Upper lobe of left lung (tissue), 6 donors: ENCODE results near the gene OLA1. TPM values are rescaled to one million over a fixed set of nuclear protein-coding genes. Genes with fewer than 3 reads are reported as not detected.

ENCODE experiments used
- ATAC-seq, 2 donors: fragments of 200-7000 bp; cut with Tn5 transposase; one replicate each; pipeline ENCODE4 v1.9.1; 2022; ENCODE audit warnings: mild to moderate bottlenecking in 2 of 2, moderate library complexity in 2 of 2; ENCODE audit not compliant: low FRiP score in 2 of 2
- DNase-seq, 2 donors: peaks; one replicate each; pipeline ENCODE4 v3.0.0-alpha.2; 2019 to 2020
- H3K27ac ChIP-seq, 4 donors: fragments of 200-600 bp; sonication (generic); one replicate each; pipeline ENCODE4 v1.5.1; 2016 to 2019
- H3K27me3 ChIP-seq, 4 donors: fragments of 200-600 bp; sonication (generic); one replicate each; pipeline ENCODE4 v1.5.1; 2017 to 2019
- H3K36me3 ChIP-seq, 4 donors: fragments of 200-600 bp; sonication (generic); one replicate each; pipeline ENCODE4 v1.5.1; 2016 to 2019
- H3K4me1 ChIP-seq, 4 donors: fragments of 200-600 bp; sonication (generic); one replicate each; pipeline ENCODE4 v1.5.1; 2018 to 2019
- H3K4me3 ChIP-seq, 4 donors: fragments of 200-600 bp; sonication (generic); one replicate each; pipeline ENCODE4 v1.5.1; 2017 to 2019; ENCODE audit warnings: mild to moderate bottlenecking in 2 of 4, moderate library complexity in 1 of 4
- H3K9me3 ChIP-seq, 4 donors: fragments of 200-600 bp; sonication (generic); one replicate each; pipeline ENCODE4 v1.5.1; 2018 to 2019
- EP300 ChIP-seq, 4 donors: sonication (generic); formaldehyde crosslinking; IDR thresholded peaks; one replicate each; pipeline ENCODE4 v1.5.1; 2017; ENCODE audit warnings: antibody characterized with exemption in 4 of 4, control low read depth in 2 of 4
- POLR2A ChIP-seq, 4 donors: fragments of 450-650 bp; IDR thresholded peaks; one replicate each; pipeline ENCODE4 v1.5.1; 2016 to 2017; ENCODE audit warnings: antibody characterized with exemption in 4 of 4, mild to moderate bottlenecking in 2 of 4
- POLR2AphosphoS5 ChIP-seq, 2 donors: sonication (generic); formaldehyde crosslinking; IDR thresholded peaks; one replicate each; pipeline ENCODE4 v1.5.1; 2017; ENCODE audit warnings: antibody characterized with exemption in 2 of 2
- WGBS, 2 donors: methylation state at CpG; one replicate each; pipeline ENCODE4 v1.1.5; 2017 to 2018; 5-methylcytosine and 5-hydroxymethylcytosine counted together
- total RNA-seq, 6 donors: library from RNA; depleted of rRNA in 4 of 6; stranded (reverse); fragments of >200 nt in 4 of 6; gene quantifications; one replicate each; pipeline versions ENCODE4 v1.1.0 to v1.2.1, GENCODE V29; 2016 to 2021
- TF ChIP-seq, protein P1 (sequence below), 6 experiments: fragments of 450-650 bp in 4 of 6; fragments of 200-600 bp in 2 of 6; sonication (generic) in 2 of 6; IDR thresholded peaks; one replicate each; pipeline ENCODE4 v1.5.1; 2016 to 2019; ENCODE audit warnings: antibody characterized with exemption in 6 of 6
- donor health status: DM: no; HTN: no; CAD: no; lungs with moderate emphysema.
- donor health status: DM: no; HTN: yes; CAD: no; lungs with severe emphysema.

The OLA1 gene
- total RNA-seq, 6 donors from 2014 or later = 16.5 to 52.2 (median 42.0) TPM

- no peaks in the 10 kb centered on the region for H3K27me3 ChIP-seq
- no peak overlapping the region for H3K27ac ChIP-seq
- H3K9me3 ChIP-seq = no peaks in the 10 kb centered on the region
- H3K4me3 ChIP-seq = no peak overlapping the region
- 95 to 96% methylated on average over 3 of the region's 3 CpGs for WGBS, 2 donors
- no peak for TF ChIP-seq POLR2AphosphoS5 (IDR thresholded peaks at IDR 0.05)
- DNase-seq = no peak
- ATAC-seq = no peak
- H3K4me1 ChIP-seq = no peaks in the 10 kb centered on the region
- H3K36me3 ChIP-seq = no peaks in the 10 kb centered on the region
These were observed 164.4 kb downstream of the OLA1 start for GRCh38 chr2:174083843-174084458.

- WGBS, 2 donors = 93 to 95% methylated on average over 6 of the region's 6 CpGs
- no peak for ATAC-seq
- H3K4me3 ChIP-seq = no peak overlapping the region
- H3K9me3 ChIP-seq = no peaks in the 10 kb centered on the region
- no peaks in the 10 kb centered on the region for H3K27me3 ChIP-seq
- no peak for DNase-seq
- no peak for TF ChIP-seq POLR2A (IDR thresholded peaks at IDR 0.05)
- no peak for TF ChIP-seq EP300 (IDR thresholded peaks at IDR 0.05)
- TF ChIP-seq POLR2AphosphoS5 (IDR thresholded peaks at IDR 0.05) = no peak
- TF ChIP-seq, protein P1, sequence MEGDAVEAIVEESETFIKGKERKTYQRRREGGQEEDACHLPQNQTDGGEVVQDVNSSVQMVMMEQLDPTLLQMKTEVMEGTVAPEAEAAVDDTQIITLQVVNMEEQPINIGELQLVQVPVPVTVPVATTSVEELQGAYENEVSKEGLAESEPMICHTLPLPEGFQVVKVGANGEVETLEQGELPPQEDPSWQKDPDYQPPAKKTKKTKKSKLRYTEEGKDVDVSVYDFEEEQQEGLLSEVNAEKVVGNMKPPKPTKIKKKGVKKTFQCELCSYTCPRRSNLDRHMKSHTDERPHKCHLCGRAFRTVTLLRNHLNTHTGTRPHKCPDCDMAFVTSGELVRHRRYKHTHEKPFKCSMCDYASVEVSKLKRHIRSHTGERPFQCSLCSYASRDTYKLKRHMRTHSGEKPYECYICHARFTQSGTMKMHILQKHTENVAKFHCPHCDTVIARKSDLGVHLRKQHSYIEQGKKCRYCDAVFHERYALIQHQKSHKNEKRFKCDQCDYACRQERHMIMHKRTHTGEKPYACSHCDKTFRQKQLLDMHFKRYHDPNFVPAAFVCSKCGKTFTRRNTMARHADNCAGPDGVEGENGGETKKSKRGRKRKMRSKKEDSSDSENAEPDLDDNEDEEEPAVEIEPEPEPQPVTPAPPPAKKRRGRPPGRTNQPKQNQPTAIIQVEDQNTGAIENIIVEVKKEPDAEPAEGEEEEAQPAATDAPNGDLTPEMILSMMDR (IDR thresholded peaks at IDR 0.05) = no peak
- no peaks in the 10 kb centered on the region for H3K36me3 ChIP-seq
- no peak overlapping the region for H3K27ac ChIP-seq
- H3K4me1 ChIP-seq = no peaks in the 10 kb centered on the region
These were observed 167.6 kb downstream of the OLA1 start for GRCh38 chr2:174080672-174081121.

DNA sequence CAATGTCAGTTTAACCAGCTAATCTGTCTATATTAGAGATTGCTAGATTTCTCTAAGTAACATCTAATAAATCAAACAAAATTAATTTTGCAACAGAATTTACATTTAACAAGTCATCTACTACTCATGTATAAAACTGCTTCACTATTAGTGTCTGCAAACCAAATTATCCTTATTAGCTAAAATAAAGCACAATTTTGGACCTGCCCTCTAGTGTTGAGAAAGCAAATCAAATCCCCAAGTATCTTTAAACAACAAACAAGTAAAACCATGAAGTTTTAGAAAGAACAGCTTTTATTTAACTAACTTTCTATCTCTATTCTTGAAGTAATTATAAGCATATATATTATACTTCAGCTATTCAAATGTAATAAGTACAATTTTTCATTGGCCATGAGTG is 170.1 kb downstream of the OLA1 start:
- no peaks in the 10 kb centered on the region for H3K27me3 ChIP-seq
- H3K4me1 ChIP-seq = no peaks in the 10 kb centered on the region
- H3K36me3 ChIP-seq = peaks cover 0 to 3% (median 0%) of the 10 kb centered on the region in 4 donors
- H3K9me3 ChIP-seq = no peaks in the 10 kb centered on the region
- no peak for DNase-seq
- no peak for ATAC-seq
- H3K27ac ChIP-seq = no peak overlapping the region
- TF ChIP-seq, protein P1 (IDR thresholded peaks at IDR 0.05) = peak in 1 of 6 experiments; percentile 26
- no peak for TF ChIP-seq POLR2AphosphoS5 (IDR thresholded peaks at IDR 0.05)
- no peak overlapping the region for H3K4me3 ChIP-seq

DNA sequence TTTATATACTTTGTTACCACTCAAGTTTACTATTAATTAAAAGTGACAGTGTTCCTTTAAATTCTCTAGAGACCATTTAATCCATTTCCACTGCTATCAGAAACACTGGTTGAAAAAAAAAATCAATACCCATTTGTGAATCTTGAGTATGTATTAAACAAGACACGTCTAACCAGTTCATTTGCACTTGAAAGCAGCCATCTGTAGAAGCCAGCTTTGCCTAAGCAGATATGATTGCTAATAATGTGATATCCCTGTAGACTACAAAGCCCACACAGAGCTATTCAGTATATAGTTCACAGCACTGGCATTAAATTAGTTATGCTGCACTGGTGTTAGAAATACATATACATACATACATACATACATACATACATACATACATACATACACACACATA is 171.4 kb downstream of the OLA1 start:
- H3K4me1 ChIP-seq = no peaks in the 10 kb centered on the region
- DNase-seq (no peak), ATAC-seq (no peak)
- WGBS, 2 donors = 84 to 91% methylated on average over 1 of the region's 1 CpG
- H3K27ac ChIP-seq = no peak overlapping the region
- H3K27me3 ChIP-seq = no peaks in the 10 kb centered on the region
- H3K9me3 ChIP-seq = no peaks in the 10 kb centered on the region
- TF ChIP-seq EP300 (IDR thresholded peaks at IDR 0.05) (no peak), POLR2AphosphoS5 (IDR thresholded peaks at IDR 0.05) (no peak), POLR2A (IDR thresholded peaks at IDR 0.05) (no peak)
- TF ChIP-seq, protein P1 (IDR thresholded peaks at IDR 0.05) = no peak
- H3K36me3 ChIP-seq = peaks cover 0 to 3% (median 0%) of the 10 kb centered on the region in 4 donors
- no peak overlapping the region for H3K4me3 ChIP-seq

GRCh38 chr2:174076040-174076439 is 172.3 kb downstream of the OLA1 start:
- 71 to 78% methylated on average over 2 of the region's 2 CpGs for WGBS, 2 donors
- no peaks in the 10 kb centered on the region for H3K4me1 ChIP-seq
- H3K9me3 ChIP-seq = no peaks in the 10 kb centered on the region
- no peak overlapping the region for H3K27ac ChIP-seq
- ATAC-seq = no peak
- H3K27me3 ChIP-seq = no peaks in the 10 kb centered on the region
- H3K4me3 ChIP-seq = no peak overlapping the region
- peaks cover 0 to 3% (median 0%) of the 10 kb centered on the region in 4 donors for H3K36me3 ChIP-seq
- TF ChIP-seq, protein P1 (IDR thresholded peaks at IDR 0.05) = no peak
- TF ChIP-seq POLR2AphosphoS5 (IDR thresholded peaks at IDR 0.05) (no peak), EP300 (IDR thresholded peaks at IDR 0.05) (no peak), POLR2A (IDR thresholded peaks at IDR 0.05) (no peak)
- DNase-seq = no peak
